DOHH2 (cell line): ENCODE data around the gene COX8A.

Source experiments
- EZH2phosphoT487 ChIP-seq: fragments of 200-600 bp; sonication (generic); IDR thresholded peaks from 2 replicates; pipeline ENCODE4 v1.6.1; 2017; ENCODE audit warnings: borderline replicate concordance, mild to moderate bottlenecking, antibody characterized with exemption, low read length, moderate library complexity, mixed read lengths
- TF ChIP-seq, protein P1 (sequence below): fragments of 200-600 bp; sonication (generic); IDR thresholded peaks from one replicate; pipeline ENCODE4 v1.5.1; 2014; ENCODE audit warnings: antibody characterized with exemption, mild to moderate bottlenecking, low read depth, low read length; ENCODE audit not compliant: poor library complexity, severe bottlenecking

- TF ChIP-seq, protein P1, sequence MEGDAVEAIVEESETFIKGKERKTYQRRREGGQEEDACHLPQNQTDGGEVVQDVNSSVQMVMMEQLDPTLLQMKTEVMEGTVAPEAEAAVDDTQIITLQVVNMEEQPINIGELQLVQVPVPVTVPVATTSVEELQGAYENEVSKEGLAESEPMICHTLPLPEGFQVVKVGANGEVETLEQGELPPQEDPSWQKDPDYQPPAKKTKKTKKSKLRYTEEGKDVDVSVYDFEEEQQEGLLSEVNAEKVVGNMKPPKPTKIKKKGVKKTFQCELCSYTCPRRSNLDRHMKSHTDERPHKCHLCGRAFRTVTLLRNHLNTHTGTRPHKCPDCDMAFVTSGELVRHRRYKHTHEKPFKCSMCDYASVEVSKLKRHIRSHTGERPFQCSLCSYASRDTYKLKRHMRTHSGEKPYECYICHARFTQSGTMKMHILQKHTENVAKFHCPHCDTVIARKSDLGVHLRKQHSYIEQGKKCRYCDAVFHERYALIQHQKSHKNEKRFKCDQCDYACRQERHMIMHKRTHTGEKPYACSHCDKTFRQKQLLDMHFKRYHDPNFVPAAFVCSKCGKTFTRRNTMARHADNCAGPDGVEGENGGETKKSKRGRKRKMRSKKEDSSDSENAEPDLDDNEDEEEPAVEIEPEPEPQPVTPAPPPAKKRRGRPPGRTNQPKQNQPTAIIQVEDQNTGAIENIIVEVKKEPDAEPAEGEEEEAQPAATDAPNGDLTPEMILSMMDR = no peak
- no peak for TF ChIP-seq EZH2phosphoT487
These were observed 29.6 kb downstream of the COX8A start for GRCh38 chr11:64003807-64004589.
